HCT116 (cell line): ENCODE results near the gene ZC3H12D. TPM values are rescaled to one million over a fixed set of nuclear protein-coding genes. Genes with fewer than 3 reads are reported as not detected.

Experiments
- ATAC-seq: fragments of 200-7000 bp; cut with Tn5 transposase; 2 replicates; pipeline ENCODE4 v1.9.1; 2020; ENCODE audit warnings: mild to moderate bottlenecking, moderate library complexity
- BruUV-seq: library from RNA; stranded (reverse); fragments of 400-500 nt; replicated peaks from 2 replicates; lab custom pipeline; 2021; lab: Mats Ljungman, UMichigan
- CTCF ChIA-PET: fragments of 300-600 bp; sonication (Branson Sonifier 250); formaldehyde crosslinking; loops from one replicate; lab custom pipeline; 2021; ENCODE audit warnings: antibody characterized with exemption; lab: Charles Lee
- POLR2A ChIA-PET: fragments of 300-600, 350-600 bp; sonication (Branson Sonifier 250); formaldehyde crosslinking; loops from one replicate; lab custom pipeline; 2021; ENCODE audit warnings: antibody characterized with exemption; lab: Charles Lee
- RAD21 ChIA-PET, 2 experiments: fragments of 300-600 bp; sonication (Branson Sonifier 250); formaldehyde crosslinking; loops; one replicate each; lab custom pipeline; 2023; ENCODE audit warnings: low total read pairs in 2 of 2; ENCODE audit not compliant: uncharacterized antibody in 2 of 2, unreplicated experiment in 2 of 2, low non-redundant PET in 1 of 2; lab: Charles Lee
- DNase-seq: peaks from one replicate; pipeline ENCODE4 v3.0.0-alpha.2; 2010; ENCODE audit warnings: low read depth, low spot score
- H2AFZ ChIP-seq: fragments of 200-600 bp; shearing (Covaris generic), sonication (generic); 2 replicates; pipeline ENCODE4 v1.6.1; 2017; ENCODE audit warnings: low read depth, mixed run types, mixed read lengths, antibody characterized with exemption, low read length; ENCODE audit not compliant: poor library complexity, severe bottlenecking
- H3K27ac ChIP-seq: 2 replicates; pipeline ENCODE4 v1.5.1; 2012; ENCODE audit warnings: low read depth, low read length
- H3K27me3 ChIP-seq: fragments of 200-600 bp; sonication (generic); 2 replicates; pipeline ENCODE4 v1.6.1; 2016; ENCODE audit warnings: mixed run types, low read length, mixed read lengths; ENCODE audit not compliant: insufficient read depth
- H3K36me3 ChIP-seq, 2 experiments: fragments of 200-500 bp in 1 of 2; fragments of 200-600 bp in 1 of 2; sonication (Bioruptor generic) in 1 of 2; sonication (generic) in 1 of 2; 2 replicates each; pipeline versions ENCODE4 v1.5.1 to v1.6.1; 2014 to 2016; ENCODE audit warnings: low read length in 2 of 2, inconsistent platforms in 1 of 2, mixed read lengths in 1 of 2, mixed run types in 1 of 2; ENCODE audit not compliant: insufficient read depth in 2 of 2, control insufficient read depth in 1 of 2
- H3K4me1 ChIP-seq, 2 experiments: fragments of 200-600 bp in 1 of 2; sonication (generic) in 1 of 2; 2 replicates each; pipeline versions ENCODE4 v1.5.1 to v1.6.1; 2012 to 2017; ENCODE audit warnings: low read length in 2 of 2, inconsistent platforms in 1 of 2, mild to moderate bottlenecking in 1 of 2, mixed read lengths in 1 of 2, mixed run types in 1 of 2, moderate library complexity in 1 of 2; ENCODE audit not compliant: insufficient read depth in 2 of 2, control insufficient read depth in 1 of 2
- H3K4me2 ChIP-seq: fragments of 200-600 bp; sonication (generic); 2 replicates; pipeline ENCODE4 v1.6.1; 2017; ENCODE audit warnings: mixed run types, low read length, mixed read lengths
- H3K4me3 ChIP-seq, 2 experiments: fragments of 200-600 bp in 1 of 2; sonication (generic) in 1 of 2; replicated peaks in 1 of 2; 2 replicates each; pipeline ENCODE4 v1.5.1; 2011 to 2016; ENCODE audit warnings: low read length in 2 of 2, control low read depth in 1 of 2, low read depth in 1 of 2, mild to moderate bottlenecking in 1 of 2, mixed read lengths in 1 of 2, mixed run types in 1 of 2
- H3K79me2 ChIP-seq: fragments of 200-600 bp; sonication (generic); 2 replicates; pipeline ENCODE4 v1.6.1; 2017; ENCODE audit warnings: mild to moderate bottlenecking, mixed run types, low read length, moderate library complexity, mixed read lengths; ENCODE audit not compliant: insufficient read depth
- H3K9ac ChIP-seq: fragments of 200-600 bp; sonication (generic); 2 replicates; pipeline ENCODE4 v1.6.1; 2016; ENCODE audit warnings: low read length, mixed read lengths
- H3K9me2 ChIP-seq: fragments of 200-600 bp; sonication (generic), shearing (Covaris generic); 2 replicates; pipeline ENCODE4 v1.6.1; 2017; ENCODE audit warnings: mixed run types, mild to moderate bottlenecking, moderate library complexity; ENCODE audit not compliant: insufficient read depth
- H3K9me3 ChIP-seq, 2 experiments: fragments of 200-500 bp in 1 of 2; fragments of 200-600 bp in 1 of 2; sonication (Bioruptor generic) in 1 of 2; sonication (generic) in 1 of 2; 2 replicates each; pipeline ENCODE4 v1.6.1; 2014 to 2017; ENCODE audit warnings: low read length in 2 of 2, mixed read lengths in 2 of 2, inconsistent platforms in 1 of 2, low read depth in 1 of 2, mild to moderate bottlenecking in 1 of 2, mixed run types in 1 of 2, moderate library complexity in 1 of 2; ENCODE audit not compliant: control insufficient read depth in 1 of 2, insufficient read depth in 1 of 2
- H4K20me1 ChIP-seq: fragments of 200-600 bp; sonication (generic), shearing (Covaris generic); 2 replicates; pipeline ENCODE4 v1.6.1; 2017; ENCODE audit warnings: mixed run types, mild to moderate bottlenecking, moderate library complexity; ENCODE audit not compliant: insufficient read depth
- CBX3 ChIP-seq: IDR thresholded peaks from 2 replicates; pipeline ENCODE4 v1.6.1; 2012; ENCODE audit warnings: low read depth
- CEBPB ChIP-seq: IDR thresholded peaks from 2 replicates; pipeline ENCODE4 v1.6.1; 2012; ENCODE audit warnings: low read depth
- EGR1 ChIP-seq: IDR thresholded peaks from 2 replicates; pipeline ENCODE4 v1.6.1; 2012; ENCODE audit warnings: low read depth
- ELF1 ChIP-seq: IDR thresholded peaks from 2 replicates; pipeline ENCODE4 v1.6.1; 2012; ENCODE audit warnings: low read depth, borderline replicate concordance
- EZH2 ChIP-seq: fragments of 200-600 bp; sonication (generic); IDR thresholded peaks from 2 replicates; pipeline ENCODE4 v1.6.1; 2017; ENCODE audit warnings: antibody characterized with exemption, mixed run types
- FOSL1 ChIP-seq: IDR thresholded peaks from 2 replicates; pipeline ENCODE4 v1.6.1; 2012; ENCODE audit warnings: low read depth
- MAX ChIP-seq: IDR thresholded peaks from 2 replicates; pipeline ENCODE4 v1.6.1; 2012
- POLR2AphosphoS5 ChIP-seq: IDR thresholded peaks from 2 replicates; pipeline ENCODE4 v1.6.1; 2011; ENCODE audit warnings: mild to moderate bottlenecking, low read depth, low read length, moderate library complexity
- RAD21 ChIP-seq: IDR thresholded peaks from 2 replicates; pipeline ENCODE4 v1.6.1; 2012; ENCODE audit warnings: low read depth, mild to moderate bottlenecking
- SP1 ChIP-seq: IDR thresholded peaks from 2 replicates; pipeline ENCODE4 v1.6.1; 2012; ENCODE audit warnings: low read depth
- SRF ChIP-seq: IDR thresholded peaks from 2 replicates; pipeline ENCODE4 v1.6.1; 2012; ENCODE audit warnings: low read depth
- TCF7L2 ChIP-seq: IDR thresholded peaks from 2 replicates; pipeline ENCODE4 v1.7.0; 2011; ENCODE audit warnings: borderline replicate concordance, inconsistent platforms; ENCODE audit not compliant: insufficient read depth, insufficient read length; ENCODE audit errors: extremely low read depth
- YY1 ChIP-seq: IDR thresholded peaks from 2 replicates; pipeline ENCODE4 v1.6.1; 2011; ENCODE audit warnings: low read length, low read depth, moderate library complexity, mild to moderate bottlenecking; ENCODE audit not compliant: insufficient replicate concordance; ENCODE audit errors: extremely low read depth
- ZBTB33 ChIP-seq: IDR thresholded peaks from 2 replicates; pipeline ENCODE4 v1.6.1; 2011; ENCODE audit warnings: mild to moderate bottlenecking, low read length, moderate library complexity; ENCODE audit not compliant: insufficient replicate concordance; ENCODE audit errors: extremely low read depth
- ZNF274 ChIP-seq: fragments of 200-500 bp; sonication (Bioruptor generic); IDR thresholded peaks from 2 replicates; pipeline ENCODE4 v1.6.1; 2014; ENCODE audit warnings: mild to moderate bottlenecking, low read depth, low read length, inconsistent platforms
- intact Hi-C: fragments of 100-400 bp; cut with micrococcal nuclease; formaldehyde crosslinking; loops from 2 replicates; pipeline ENCODE4 v1.10.0; 2022
- total RNA-seq: library from RNA; stranded (reverse); gene quantifications from one replicate; pipeline ENCODE4 v1.2.1, GENCODE V29; 2021; ENCODE audit not compliant: unreplicated experiment

ZC3H12D gene
- total RNA-seq, 1 experiment from 2014 or later: 0.30 TPM

GRCh38 chr6:149438855-149439254, 46.0 kb downstream of the ZC3H12D start:
- Histone ChIP-seq H2AFZ (no peak overlapping the region), H4K20me1 (no peaks in the 10 kb centered on the region), H3K27ac (no peak overlapping the region), H3K9me2 (no peaks in the 10 kb centered on the region), H3K9ac (no peak overlapping the region), H3K4me3 (no peak overlapping the region), H3K79me2 (no peaks in the 10 kb centered on the region), H3K36me3 (no peaks in the 10 kb centered on the region), H3K27me3 (no peaks in the 10 kb centered on the region), H3K4me2 (no peak overlapping the region), H3K4me1 (no peaks in the 10 kb centered on the region), H3K9me3 (no peaks in the 10 kb centered on the region)
- RAD21 ChIA-PET: no interaction called here
- CTCF ChIA-PET: no interaction called here
- no peak for TF ChIP-seq CEBPB
- no peak for TF ChIP-seq YY1
- TF ChIP-seq SRF: no peak
- no peak for TF ChIP-seq EZH2
- no peak for TF ChIP-seq MAX
- TF ChIP-seq EGR1: no peak
- TF ChIP-seq ZNF274: no peak
- no peak for TF ChIP-seq ELF1
- no peak for TF ChIP-seq SP1
- TF ChIP-seq ZBTB33: no peak
- TF ChIP-seq POLR2AphosphoS5: no peak
- no peak for TF ChIP-seq TCF7L2
- no peak for TF ChIP-seq CBX3
- no peak for TF ChIP-seq RAD21
- TF ChIP-seq FOSL1: no peak
- ATAC-seq (no peak), DNase-seq (no peak)
- BruUV-seq: no TSS peak
- intact Hi-C loops: no loop called here
- POLR2A ChIA-PET: no interaction called here
